K562 (cell line): ENCODE data around the gene PRKCG. TPM values are rescaled to one million over a fixed set of nuclear protein-coding genes. Genes with fewer than 3 reads are reported as not detected.

ENCODE experiments used
- BCLAF1 ChIP-seq, 2 experiments: fragments of 450-650 bp in 1 of 2; IDR thresholded peaks; 2 replicates each; pipeline ENCODE4 v1.6.1; 2011 to 2017; ENCODE audit warnings: low read depth in 2 of 2, antibody characterized with exemption in 1 of 2, borderline replicate concordance in 1 of 2, low read length in 1 of 2, mild to moderate bottlenecking in 1 of 2, mixed read lengths in 1 of 2; ENCODE audit not compliant: control insufficient read depth in 1 of 2
- CCAR2 ChIP-seq: fragments of 200-400 bp; formaldehyde crosslinking; IDR thresholded peaks from 2 replicates; pipeline ENCODE4 v1.6.1; 2017; ENCODE audit warnings: mild to moderate bottlenecking, low read depth, low read length
- CHD1 ChIP-seq: fragments of 200-600 bp; sonication (generic); IDR thresholded peaks from one replicate; pipeline ENCODE4 v1.6.1; 2012; ENCODE audit warnings: mild to moderate bottlenecking, moderate library complexity, low read length, inconsistent platforms
- CXXC5 ChIP-seq: fragments of 250-450 bp; sonication (Bioruptor Pico); IDR thresholded peaks from 2 replicates; pipeline ENCODE4 v1.8.0; 2022; ENCODE audit warnings: inconsistent platforms, mild to moderate bottlenecking, moderate library complexity
- FOXO4 ChIP-seq: fragments of 450-650 bp; formaldehyde crosslinking; IDR thresholded peaks from 2 replicates; pipeline ENCODE4 v1.4.0; 2020; ENCODE audit warnings: mild to moderate bottlenecking, moderate library complexity
- HNRNPH1 ChIP-seq: fragments of 200-400 bp; formaldehyde crosslinking; optimal IDR thresholded peaks from 2 replicates; pipeline ENCODE3; 2017; ENCODE audit warnings: low read depth, mild to moderate bottlenecking, low read length, moderate library complexity
- HOXB6 ChIP-seq: fragments of 250-450 bp; sonication (Bioruptor Pico); IDR thresholded peaks from 2 replicates; pipeline ENCODE4 v1.5.1; 2022; ENCODE audit warnings: mild to moderate bottlenecking, borderline replicate concordance
- KHSRP ChIP-seq: fragments of 450-650 bp; IDR thresholded peaks from 2 replicates; pipeline ENCODE4 v1.6.1; 2017
- MNT ChIP-seq, 2 experiments: fragments of 450-650 bp; conservative IDR thresholded peaks; 2 replicates each; pipeline ENCODE4 v1.6.1; 2017; ENCODE audit warnings: mild to moderate bottlenecking in 2 of 2, moderate library complexity in 2 of 2
- PHF20 ChIP-seq: fragments of 450-650 bp; IDR thresholded peaks from 2 replicates; pipeline ENCODE4 v1.6.1; 2018; ENCODE audit not compliant: partially characterized antibody
- PREB ChIP-seq: sonication (generic); formaldehyde crosslinking; IDR thresholded peaks from 2 replicates; pipeline ENCODE4 v1.8.1; 2023; ENCODE audit warnings: mild to moderate bottlenecking, missing genetic modification reagents
- SMAD4 ChIP-seq: fragments of 250-450 bp; sonication (Bioruptor Pico); conservative IDR thresholded peaks from 2 replicates; pipeline ENCODE4 v1.8.0; 2021; ENCODE audit warnings: inconsistent platforms, mild to moderate bottlenecking, moderate library complexity
- SREBF1 ChIP-seq: fragments of 150-350 bp; IDR thresholded peaks from 2 replicates; pipeline ENCODE4 v1.6.1; 2014; ENCODE audit warnings: antibody characterized with exemption, low read depth, low read length, borderline replicate concordance
- SRSF7 ChIP-seq: fragments of 200-400 bp; formaldehyde crosslinking; optimal IDR thresholded peaks from 2 replicates; pipeline ENCODE3; 2017; ENCODE audit warnings: mild to moderate bottlenecking, low read depth, low read length
- STAG1 ChIP-seq: sonication (generic); formaldehyde crosslinking; IDR thresholded peaks from 2 replicates; pipeline ENCODE4 v1.5.0; 2020; ENCODE audit warnings: missing genetic modification reagents, borderline replicate concordance
- ZNF184 ChIP-seq: sonication (generic); formaldehyde crosslinking; IDR thresholded peaks from 2 replicates; pipeline ENCODE4 v1.5.0; 2020; ENCODE audit warnings: missing genetic modification reagents
- ZNF277 ChIP-seq: fragments of 250-450 bp; sonication (Bioruptor Pico); IDR thresholded peaks from 2 replicates; pipeline ENCODE4 v1.8.0; 2022; ENCODE audit warnings: inconsistent platforms, mild to moderate bottlenecking, moderate library complexity, borderline replicate concordance
- ZNF41 ChIP-seq: fragments of 250-450 bp; sonication (Bioruptor Pico); conservative IDR thresholded peaks from 2 replicates; pipeline ENCODE4 v1.4.0; 2020; ENCODE audit warnings: mild to moderate bottlenecking
- polyA plus RNA-seq, 8 experiments: library from polyadenylated mRNA; depleted of rRNA in 4 of 8; stranded (reverse) in 5 of 8; unstranded in 3 of 8; fragments of >200 nt; fragmentation: Nextera tagmentation in 2 of 8; fragmentation: Illumina TruSeq in 1 of 8; extraction: Ambion mirVana in 2 of 8; extraction: Trizol in 1 of 8; gene quantifications; 2 replicates each; pipeline versions ENCODE4 v1.2.1 to v1.2.3, GENCODE V29; 2011 to 2014; ENCODE audit warnings: inconsistent platforms in 1 of 8, missing spikeins in 1 of 8
- total RNA-seq, 7 experiments: library from RNA; depleted of rRNA in 6 of 7; stranded (reverse); fragments of >200 nt in 6 of 7; fragmentation: Illumina TruSeq in 2 of 7; extraction: Trizol in 2 of 7; gene quantifications; 2 replicates each; pipeline versions ENCODE4 v1.2.1 to v1.2.3, GENCODE V29; 2011 to 2021; ENCODE audit warnings: low replicate concordance in 1 of 7

PRKCG gene
- total and polyA plus RNA-seq, 9 of the 15 experiments (the other 6 are each of a cell fraction or from before 2014, with no cell fraction given): not detected

- TF ChIP-seq SRSF7 (no peak), ZNF277 (CRISPR knock-in tag) (no peak), CXXC5 (CRISPR knock-in tag) (peak; percentile 24; the same call in 1 of the 2 replicates), BCLAF1 (IDR thresholded peaks at IDR 0.05; ENCODE audit: borderline replicate concordance in 1 of 2, control insufficient read depth in 1 of 2, low read depth in 2 of 2, low read length in 1 of 2) (no peak), SMAD4 (CRISPR knock-in tag) (0 out of 2 replicates have a peak, but pooled peaks have one; percentile 16), SREBF1 (no peak), PHF20 (no peak), KHSRP (no peak), STAG1 (CRISPR knock-in tag) (no peak), HNRNPH1 (no peak), HOXB6 (CRISPR knock-in tag) (no peak), FOXO4 (CRISPR knock-in tag) (no peak), MNT (conservative IDR thresholded peaks at IDR 0.05) (no peak), CCAR2 (no peak), ZNF41 (no peak), CHD1 (no peak), ZNF184 (CRISPR knock-in tag) (no peak), PREB (CRISPR knock-in tag) (no peak)
These were observed 45.7 kb downstream of the PRKCG start (continued) for GRCh38 chr19:53927739-53928138.
